Urinary bladder (tissue), 4 donors: ENCODE measurements around the gene GM2A. TPM values are rescaled to one million over a fixed set of nuclear protein-coding genes. Genes with fewer than 3 reads are reported as not detected.
"Not testable (repeated sequence)": the region's sequence is repeated elsewhere in the genome, so short reads cannot be mapped to it uniquely, and the experiment has no call there.

Source experiments
- DNase-seq: peaks from one replicate; pipeline ENCODE4 v3.0.0-alpha.2; 2015; ENCODE audit errors: extremely low spot score
- H3K27ac ChIP-seq: one replicate; pipeline ENCODE4 v1.5.1; 2013; ENCODE audit warnings: low read depth, mild to moderate bottlenecking, moderate library complexity
- H3K36me3 ChIP-seq: one replicate; pipeline ENCODE4 v1.6.1; 2013; ENCODE audit warnings: mild to moderate bottlenecking, moderate library complexity; ENCODE audit not compliant: insufficient read depth
- H3K4me1 ChIP-seq: one replicate; pipeline ENCODE4 v1.6.1; 2013; ENCODE audit warnings: mild to moderate bottlenecking, moderate library complexity; ENCODE audit not compliant: insufficient read depth
- H3K4me3 ChIP-seq: one replicate; pipeline ENCODE4 v1.5.1; 2013; ENCODE audit warnings: low read depth, low read length
- WGBS: extraction: QIAGEN DNeasy Blood & Tissue Kit; methylation state at CpG from one replicate; pipeline ENCODE4 v1.1.7; 2013; 5-methylcytosine and 5-hydroxymethylcytosine counted together
- polyA plus RNA-seq: library from polyadenylated mRNA; stranded (reverse); fragments of 200-250 nt; gene quantifications from one replicate; pipeline ENCODE4 v1.2.3, GENCODE V29; 2013
- total RNA-seq: library from RNA; depleted of rRNA; stranded (reverse); fragments of >200 nt; gene quantifications from one replicate; pipeline ENCODE4 v1.2.3, GENCODE V29; 2014
- donor health status: healthy with polysubstance abuse.
- donor health status: healthy.

Gene GM2A
- total and polyA plus RNA-seq, 2 donors: 28.6 to 33.7 TPM

DNA sequence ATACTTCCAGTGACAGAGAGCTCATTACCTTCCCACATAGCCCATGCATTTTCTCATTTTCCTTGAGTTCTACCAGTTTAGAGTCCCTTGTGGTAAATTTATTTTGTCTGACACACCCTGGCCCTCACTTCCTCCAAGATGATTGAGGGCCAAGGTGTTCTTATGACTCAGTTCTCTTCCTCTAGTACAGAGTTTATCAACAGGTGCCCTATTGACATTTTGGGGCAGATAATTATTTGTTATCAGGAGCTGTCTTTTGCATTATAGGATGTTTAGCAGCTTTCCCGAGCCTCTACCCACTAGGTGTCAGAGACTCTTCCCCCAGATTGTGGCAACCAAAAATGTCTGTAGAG is 43.5 kb downstream of the GM2A start:
- WGBS: 79% methylated on average over 1 of the region's 1 CpG
- no peaks in the 10 kb centered on the region for H3K4me1 ChIP-seq
- no peak overlapping the region for H3K4me3 ChIP-seq
- DNase-seq: no peak
- no peak overlapping the region for H3K27ac ChIP-seq
- no peaks in the 10 kb centered on the region for H3K36me3 ChIP-seq

GRCh38 chr5:151296974-151297373 is 44.0 kb downstream of the GM2A start:
- WGBS: 76% methylated on average over 2 of the region's 2 CpGs
- no peak for DNase-seq
- Histone ChIP-seq H3K36me3 (no peaks in the 10 kb centered on the region), H3K4me3 (no peak overlapping the region), H3K27ac (no peak overlapping the region), H3K4me1 (no peaks in the 10 kb centered on the region)

- H3K36me3 ChIP-seq: no peaks in the 10 kb centered on the region
- no peak overlapping the region for H3K4me3 ChIP-seq
- WGBS: 56% methylated on average over 6 of the region's 6 CpGs
- H3K27ac ChIP-seq: no peak overlapping the region
- DNase-seq: no peak
- no peaks in the 10 kb centered on the region for H3K4me1 ChIP-seq
Observed at GRCh38 chr5:151298063-151298855, 45.3 kb downstream of the GM2A start.

GRCh38 chr5:151303666-151304065 is 50.7 kb downstream of the GM2A start, which contains the start of gene SLC36A3:
TSS of gene SLC36A3 (minus strand) at chr5:151303766. CDS start at chr5:151303354, 412 bp downstream.
- Histone ChIP-seq H3K4me3 (no peak within 1 kb of the TSS), H3K36me3 (no peaks in the 10 kb centered on the region), H3K27ac (no peak within 1 kb of the TSS), H3K4me1 (no peaks in the 10 kb centered on the region)
- DNase-seq: no peak
- WGBS: 66% methylated on average over 2 of the region's 2 CpGs

GRCh38 chr5:151309266-151309665 is 56.3 kb downstream of the GM2A start:
- DNase-seq: not testable (repeated sequence)
- 96% methylated on average over 27 of the region's 27 CpGs for WGBS

DNA sequence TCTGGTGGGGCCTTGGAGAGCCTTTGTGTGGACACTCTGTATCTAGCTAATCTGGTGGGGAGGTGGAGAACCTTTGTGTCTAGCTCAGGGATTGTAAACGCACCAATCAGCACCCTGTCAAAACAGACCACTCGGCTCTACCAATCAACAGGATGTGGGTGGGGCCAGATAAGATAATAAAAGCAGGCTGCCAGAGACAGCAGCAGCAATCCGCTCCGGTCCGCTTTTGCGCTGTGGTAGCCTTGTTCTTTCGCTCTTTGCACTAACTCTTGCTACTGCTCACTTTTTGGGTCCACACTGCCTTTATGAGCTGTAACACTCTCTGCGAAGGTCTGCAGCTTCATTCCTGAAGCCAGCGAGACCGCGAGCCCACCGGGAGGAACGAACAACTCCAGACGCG is 56.8 kb downstream of the GM2A start:
- WGBS: 92% methylated on average over 15 of the region's 15 CpGs
- not testable (repeated sequence) for H3K36me3 ChIP-seq, H3K4me1 ChIP-seq, H3K27ac ChIP-seq, DNase-seq, H3K4me3 ChIP-seq

More at GRCh38 chr5:151309266-151309665, 56.3 kb downstream of the GM2A start:
- H3K36me3 ChIP-seq, H3K4me3 ChIP-seq, H3K27ac ChIP-seq, H3K4me1 ChIP-seq: not testable (repeated sequence)

DNA sequence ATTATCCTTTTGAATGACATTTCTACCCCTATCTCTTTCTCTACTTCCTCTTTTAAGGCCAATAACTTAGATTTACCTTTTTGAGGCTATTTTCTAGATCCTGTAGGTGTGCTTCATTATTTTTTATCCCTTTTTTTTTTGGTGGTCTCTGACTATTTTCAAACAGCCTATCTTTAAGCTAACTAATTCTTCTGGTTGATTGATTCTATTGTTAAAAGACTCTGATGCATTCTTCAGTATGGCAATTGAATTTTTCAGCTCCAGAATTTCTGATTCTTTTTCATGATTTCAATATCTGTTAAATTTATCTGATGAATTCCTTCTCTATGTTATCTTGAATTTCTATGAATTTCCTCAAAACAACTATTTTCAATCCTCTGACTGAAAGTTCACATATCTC is 57.9 kb downstream of the GM2A start:
- H3K27ac ChIP-seq: no peak overlapping the region
- DNase-seq: no peak
- no peaks in the 10 kb centered on the region for H3K4me1 ChIP-seq
- no peaks in the 10 kb centered on the region for H3K36me3 ChIP-seq
- H3K4me3 ChIP-seq: no peak overlapping the region

DNA sequence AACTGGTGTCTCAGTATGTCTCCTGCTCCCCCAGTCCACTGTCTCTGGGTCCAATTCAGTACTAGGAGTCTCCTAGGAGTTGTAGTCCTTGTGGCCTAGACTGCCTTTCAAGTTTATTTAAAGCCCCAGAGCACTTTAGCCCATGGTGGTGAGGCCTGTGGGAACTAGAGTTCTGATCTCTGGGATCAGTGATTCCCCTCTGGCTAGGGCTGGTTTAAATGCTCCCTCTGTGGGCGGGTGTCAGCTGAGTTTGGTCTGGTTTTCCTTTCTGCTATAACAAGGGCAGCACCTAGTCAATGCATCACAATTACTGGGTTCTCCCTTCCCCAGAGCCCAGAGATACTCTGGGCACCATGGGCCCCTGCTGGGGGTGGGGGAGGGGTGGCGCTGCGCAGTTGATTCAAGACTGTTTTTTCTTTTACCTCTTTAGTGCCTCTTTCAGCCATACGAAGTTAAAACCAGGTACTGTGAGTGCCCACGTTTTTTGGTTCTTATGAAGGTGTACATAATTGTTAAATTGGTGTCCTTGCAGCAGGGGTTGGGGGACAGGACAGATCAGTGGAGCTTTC is 59.9 kb downstream of the GM2A start:
- Histone ChIP-seq H3K4me3 (no peak overlapping the region), H3K27ac (no peak overlapping the region), H3K4me1 (no peaks in the 10 kb centered on the region), H3K36me3 (no peaks in the 10 kb centered on the region)
- 85% methylated on average over 5 of the region's 5 CpGs for WGBS
- DNase-seq: no peak

GRCh38 chr5:151313357-151313756 is 60.4 kb downstream of the GM2A start:
- WGBS: 31% methylated on average over 2 of the region's 2 CpGs
- Histone ChIP-seq H3K36me3 (no peaks in the 10 kb centered on the region), H3K27ac (no peak overlapping the region), H3K4me3 (no peak overlapping the region), H3K4me1 (no peaks in the 10 kb centered on the region)
- no peak for DNase-seq

GRCh38 chr5:151315998-151316597 is 63.1 kb downstream of the GM2A start:
- peak; percentile 62 for DNase-seq
- 55% methylated on average over 8 of the region's 8 CpGs for WGBS
- H3K36me3 ChIP-seq: no peaks in the 10 kb centered on the region
- H3K4me3 ChIP-seq: no peak overlapping the region
- H3K4me1 ChIP-seq: no peaks in the 10 kb centered on the region
- H3K27ac ChIP-seq: no peak overlapping the region

- H3K4me1 ChIP-seq: no peaks in the 10 kb centered on the region
- no peaks in the 10 kb centered on the region for H3K36me3 ChIP-seq
- H3K27ac ChIP-seq: no peak overlapping the region
- H3K4me3 ChIP-seq: no peak overlapping the region
- no peak for DNase-seq
- 21% methylated on average over 2 of the region's 2 CpGs for WGBS
Observed at GRCh38 chr5:151317871-151318270, 64.9 kb downstream of the GM2A start.

- no peak overlapping the region for H3K27ac ChIP-seq
- H3K4me1 ChIP-seq: no peaks in the 10 kb centered on the region
- H3K36me3 ChIP-seq: no peaks in the 10 kb centered on the region
- DNase-seq: no peak
- 54% methylated on average over 2 of the region's 2 CpGs for WGBS
- H3K4me3 ChIP-seq: no peak overlapping the region
Observed at GRCh38 chr5:151318850-151319732, 66.1 kb downstream of the GM2A start.
